ENCODE results near the gene HPN.

- TF ChIP-seq POLR2A (IDR thresholded peaks at IDR 0.05), result no peak
- TF ChIP-seq, protein P1, sequence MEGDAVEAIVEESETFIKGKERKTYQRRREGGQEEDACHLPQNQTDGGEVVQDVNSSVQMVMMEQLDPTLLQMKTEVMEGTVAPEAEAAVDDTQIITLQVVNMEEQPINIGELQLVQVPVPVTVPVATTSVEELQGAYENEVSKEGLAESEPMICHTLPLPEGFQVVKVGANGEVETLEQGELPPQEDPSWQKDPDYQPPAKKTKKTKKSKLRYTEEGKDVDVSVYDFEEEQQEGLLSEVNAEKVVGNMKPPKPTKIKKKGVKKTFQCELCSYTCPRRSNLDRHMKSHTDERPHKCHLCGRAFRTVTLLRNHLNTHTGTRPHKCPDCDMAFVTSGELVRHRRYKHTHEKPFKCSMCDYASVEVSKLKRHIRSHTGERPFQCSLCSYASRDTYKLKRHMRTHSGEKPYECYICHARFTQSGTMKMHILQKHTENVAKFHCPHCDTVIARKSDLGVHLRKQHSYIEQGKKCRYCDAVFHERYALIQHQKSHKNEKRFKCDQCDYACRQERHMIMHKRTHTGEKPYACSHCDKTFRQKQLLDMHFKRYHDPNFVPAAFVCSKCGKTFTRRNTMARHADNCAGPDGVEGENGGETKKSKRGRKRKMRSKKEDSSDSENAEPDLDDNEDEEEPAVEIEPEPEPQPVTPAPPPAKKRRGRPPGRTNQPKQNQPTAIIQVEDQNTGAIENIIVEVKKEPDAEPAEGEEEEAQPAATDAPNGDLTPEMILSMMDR (IDR thresholded peaks at IDR 0.05), result no peak
These were observed 42.6 kb upstream of the HPN start for GRCh38 chr19:34998777-34999497.

Measured in uterus (tissue), 2 donors.